Activated naive CD4-positive, alpha-beta T cell treated with anti-CD3 and anti-CD28 coated beads for 36 hours (primary cell): ENCODE results near the gene ULK2. TPM values are rescaled to one million over a fixed set of nuclear protein-coding genes. Genes with fewer than 3 reads are reported as not detected.

Source experiments
- CTCF ChIA-PET: fragments of 350-600 bp; sonication (Branson Sonifier 250); formaldehyde crosslinking; loops from one replicate; lab custom pipeline; 2021; ENCODE audit warnings: antibody characterized with exemption; lab: Charles Lee
- DNase-seq: peaks from one replicate; pipeline ENCODE4 v3.0.0-alpha.2; 2020
- H3K27ac Mint-ChIP-seq: one replicate; pipeline ENCODE4 v1.8.0; 2021; ENCODE audit warnings: mild to moderate bottlenecking, mixed read lengths
- H3K27me3 Mint-ChIP-seq: one replicate; pipeline ENCODE4 v1.8.0; 2021; ENCODE audit warnings: low read depth, mixed read lengths
- H3K36me3 Mint-ChIP-seq: one replicate; pipeline ENCODE4 v1.8.0; 2021; ENCODE audit warnings: low read depth, mixed read lengths
- H3K4me1 Mint-ChIP-seq: one replicate; pipeline ENCODE4 v1.8.0; 2021; ENCODE audit warnings: low read depth, mixed read lengths
- H3K4me3 Mint-ChIP-seq: one replicate; pipeline ENCODE4 v1.8.0; 2021; ENCODE audit warnings: mild to moderate bottlenecking, moderate library complexity, mixed read lengths
- H3K9me3 Mint-ChIP-seq: one replicate; pipeline ENCODE4 v1.8.0; 2021; ENCODE audit warnings: mixed read lengths
- intact Hi-C: fragments of 100-400 bp; cut with micrococcal nuclease; formaldehyde crosslinking; loops from one replicate; pipeline ENCODE4 v1.15.1; 2023
- total RNA-seq, 2 experiments: library from RNA; stranded (reverse); gene quantifications; one replicate each; pipeline ENCODE4 v1.2.3, GENCODE V29; 2021

The ULK2 gene
- total RNA-seq, 2 experiments from 2014 or later: 10.2 to 10.3 TPM

DNA sequence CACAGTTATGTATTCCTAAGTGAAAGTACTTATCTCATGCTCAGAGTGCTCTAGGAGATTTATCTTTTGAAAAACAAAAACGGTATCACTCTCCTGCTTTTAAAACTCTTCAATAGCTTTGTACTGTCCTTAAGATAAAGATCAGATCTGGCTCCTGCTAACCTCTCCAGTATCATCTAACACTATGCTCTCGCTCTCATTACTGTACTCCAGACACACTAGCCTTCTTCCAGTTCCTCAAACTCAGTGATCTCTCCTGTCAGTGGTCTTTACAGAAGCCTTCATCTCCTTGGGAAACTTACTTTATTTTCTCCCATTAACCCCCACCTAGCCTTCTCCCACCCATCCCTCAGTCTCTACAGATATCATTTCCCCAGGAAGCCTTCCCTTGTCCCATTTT is 10.1 kb downstream of the ULK2 start:
- intact Hi-C loops: no loop called here
- H3K4me1 Mint-ChIP-seq: peaks cover 3% of the 10 kb centered on the region
- H3K9me3 Mint-ChIP-seq: no peaks in the 10 kb centered on the region
- no peaks in the 10 kb centered on the region for H3K27me3 Mint-ChIP-seq
- no peak overlapping the region for H3K4me3 Mint-ChIP-seq
- no peak overlapping the region for H3K27ac Mint-ChIP-seq
- H3K36me3 Mint-ChIP-seq: peaks cover 2% of the 10 kb centered on the region
- CTCF ChIA-PET: no interaction called here
- no peak for DNase-seq

DNA sequence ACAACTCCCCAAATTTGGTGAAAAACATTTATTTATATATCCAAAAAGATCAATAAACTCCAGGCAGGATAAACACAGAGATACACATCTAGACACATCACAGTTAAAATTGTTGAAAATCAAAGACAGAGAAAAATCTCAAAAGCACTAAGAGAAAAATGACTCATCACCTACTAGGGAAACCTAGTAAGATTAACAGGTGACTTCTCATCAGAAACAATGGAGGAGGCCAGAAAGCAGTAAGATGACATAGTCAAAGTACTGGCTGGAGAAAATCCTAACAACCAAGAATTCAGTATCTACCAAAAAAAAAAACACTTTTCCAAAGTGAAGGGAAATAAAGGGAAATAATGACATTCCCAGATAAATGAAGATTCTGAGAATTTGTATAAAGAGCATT is 33.8 kb downstream of the ULK2 start:
- Mint-ChIP-seq H3K4me1 (peaks cover 8% of the 10 kb centered on the region), H3K36me3 (peaks cover 24% of the 10 kb centered on the region), H3K27me3 (no peaks in the 10 kb centered on the region), H3K27ac (no peak overlapping the region), H3K4me3 (no peak overlapping the region), H3K9me3 (peaks cover 4% of the 10 kb centered on the region)
- CTCF ChIA-PET: no interaction called here
- DNase-seq: no peak
- intact Hi-C loops: no loop called here

DNA sequence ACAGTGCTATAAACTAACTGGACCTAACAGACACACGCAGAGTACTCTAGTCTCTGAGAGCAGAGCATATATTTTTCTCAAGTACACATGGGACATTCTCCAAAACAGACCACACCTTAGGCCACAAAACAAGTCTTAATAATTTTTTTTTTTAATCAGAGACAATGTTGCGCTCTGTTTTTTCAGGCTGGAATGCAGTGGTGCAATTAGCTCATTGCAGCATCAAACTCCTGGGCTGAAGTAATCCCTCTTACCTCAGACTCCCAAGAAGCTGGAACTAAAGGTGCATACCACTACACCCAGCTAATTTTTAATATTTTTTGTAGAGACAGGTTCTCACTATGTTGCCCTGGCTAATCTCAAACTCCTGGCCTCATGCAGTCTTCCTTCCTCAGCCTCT is 37.7 kb downstream of the ULK2 start:
- DNase-seq: no peak
- CTCF ChIA-PET: no interaction called here
- Mint-ChIP-seq H3K36me3 (peaks cover 21% of the 10 kb centered on the region), H3K27ac (no peak overlapping the region), H3K4me3 (no peak overlapping the region), H3K9me3 (peaks cover 4% of the 10 kb centered on the region), H3K4me1 (peaks cover 8% of the 10 kb centered on the region), H3K27me3 (no peaks in the 10 kb centered on the region)
- intact Hi-C loops: no loop called here

DNA sequence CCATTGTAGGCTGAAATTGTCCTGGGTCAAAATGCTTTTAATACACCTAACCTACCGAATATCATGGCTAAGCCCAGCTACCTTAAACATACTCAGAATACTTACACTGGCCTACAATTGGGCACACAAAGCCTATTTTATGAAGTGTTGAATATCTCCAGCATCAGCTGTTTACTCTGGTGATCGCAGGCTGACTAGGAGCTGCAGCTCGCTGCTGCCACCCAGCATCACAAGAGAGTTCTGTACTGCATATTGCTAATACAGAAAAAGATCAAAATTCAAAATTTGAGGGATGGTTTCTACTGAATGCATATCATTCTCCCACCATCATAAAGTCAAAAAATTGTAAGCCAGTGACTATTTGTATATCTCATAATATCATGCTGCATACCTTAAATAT is 55.3 kb downstream of the ULK2 start:
- H3K36me3 Mint-ChIP-seq: peaks cover 20% of the 10 kb centered on the region
- no peak overlapping the region for H3K4me3 Mint-ChIP-seq
- H3K27ac Mint-ChIP-seq: no peak overlapping the region
- intact Hi-C loops: loop anchor here (2.0 kb wide), 1 partner anchor 40 kb away; no protein-coding TSS in a partner anchor
- CTCF ChIA-PET: no interaction called here
- peak; percentile 37 for DNase-seq
- H3K4me1 Mint-ChIP-seq: no peaks in the 10 kb centered on the region
- H3K27me3 Mint-ChIP-seq: no peaks in the 10 kb centered on the region
- no peaks in the 10 kb centered on the region for H3K9me3 Mint-ChIP-seq

DNA sequence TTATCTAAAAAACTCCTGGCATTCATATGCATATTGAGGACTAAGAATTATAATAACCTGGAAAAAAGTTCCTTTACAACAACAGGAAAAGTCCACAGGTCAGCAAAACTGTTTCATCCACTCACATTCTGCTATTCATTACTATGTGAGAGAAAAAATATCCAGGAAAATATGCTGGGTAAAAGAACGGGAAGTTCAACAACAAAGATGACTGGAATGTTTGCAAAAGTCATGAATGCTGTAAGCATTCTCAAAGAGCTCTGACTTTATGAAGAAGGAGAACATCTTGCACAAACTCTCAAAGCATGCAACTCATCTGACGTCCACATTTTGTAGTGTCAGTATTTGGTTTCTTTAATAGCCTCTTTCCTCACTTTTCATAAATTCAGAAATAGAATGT is 62.7 kb downstream of the ULK2 start:
- H3K9me3 Mint-ChIP-seq: no peaks in the 10 kb centered on the region
- intact Hi-C loops: no loop called here
- CTCF ChIA-PET: no interaction called here
- no peak overlapping the region for H3K27ac Mint-ChIP-seq
- no peaks in the 10 kb centered on the region for H3K27me3 Mint-ChIP-seq
- DNase-seq: no peak
- H3K36me3 Mint-ChIP-seq: peaks cover 16% of the 10 kb centered on the region
- peaks cover 23% of the 10 kb centered on the region for H3K4me1 Mint-ChIP-seq
- no peak overlapping the region for H3K4me3 Mint-ChIP-seq

DNA sequence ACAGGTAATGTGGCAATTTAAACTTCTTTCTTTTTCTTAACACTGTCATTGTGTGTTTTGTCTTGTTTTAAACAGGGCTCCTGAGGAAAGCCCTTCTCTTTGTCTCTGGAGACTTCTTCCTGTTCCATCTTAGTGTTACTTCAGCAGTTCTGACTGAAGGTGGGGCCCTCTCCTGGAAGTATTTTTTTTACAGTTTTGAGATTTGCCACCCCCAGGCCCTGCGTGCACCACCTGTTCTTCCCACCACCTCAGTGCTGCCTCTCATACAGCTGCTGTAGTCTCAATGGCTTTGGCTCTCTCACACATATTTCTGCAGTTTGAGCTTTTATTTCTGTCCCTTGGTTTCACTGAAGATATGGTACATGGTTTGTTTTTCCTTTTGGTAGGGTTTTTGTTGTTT is 67.2 kb downstream of the ULK2 start:
- H3K27me3 Mint-ChIP-seq: no peaks in the 10 kb centered on the region
- peaks cover 37% of the 10 kb centered on the region for H3K36me3 Mint-ChIP-seq
- peak; percentile 42 for DNase-seq
- peaks cover 13% of the 10 kb centered on the region for H3K4me1 Mint-ChIP-seq
- H3K4me3 Mint-ChIP-seq: no peak overlapping the region
- CTCF ChIA-PET: interaction anchor here (0.8 to 1.2 kb wide), 3 partner anchors 34 to 38 kb away, joined by 4 to 7 read pairs (median 5); no protein-coding TSS in a partner anchor
- intact Hi-C loops: loop anchor here (2.0 kb wide), 1 partner anchor 28 kb away; no protein-coding TSS in a partner anchor
- H3K27ac Mint-ChIP-seq: peak overlapping the region; percentile 69
- H3K9me3 Mint-ChIP-seq: peaks cover 12% of the 10 kb centered on the region

DNA sequence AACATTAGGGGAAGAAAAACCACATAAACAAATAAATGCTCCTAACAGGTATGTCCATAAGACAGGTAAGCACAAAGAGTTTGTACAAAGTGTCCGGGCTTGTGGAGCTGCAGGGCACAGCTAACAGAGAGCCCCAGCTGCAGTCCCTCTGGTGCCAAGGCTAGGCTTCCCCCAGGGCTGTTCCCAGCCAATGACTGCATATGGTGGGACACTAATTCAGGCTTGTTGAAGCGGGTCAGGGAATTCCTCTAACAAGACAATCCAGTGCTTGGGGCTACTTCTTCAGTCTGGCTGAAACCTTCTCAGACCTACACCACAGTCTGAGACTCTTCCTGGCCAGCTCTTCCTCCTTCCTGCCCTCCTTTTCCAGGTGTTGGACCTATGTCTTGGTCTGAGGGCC is 67.9 kb downstream of the ULK2 start:
- Mint-ChIP-seq H3K27ac (no peak overlapping the region), H3K27me3 (no peaks in the 10 kb centered on the region), H3K4me3 (no peak overlapping the region), H3K4me1 (peaks cover 9% of the 10 kb centered on the region), H3K36me3 (peaks cover 43% of the 10 kb centered on the region), H3K9me3 (peaks cover 12% of the 10 kb centered on the region)
- DNase-seq: no peak
- intact Hi-C loops: loop anchor here (2.0 kb wide), 1 partner anchor 27 kb away; no protein-coding TSS in a partner anchor
- CTCF ChIA-PET: no interaction called here

DNA sequence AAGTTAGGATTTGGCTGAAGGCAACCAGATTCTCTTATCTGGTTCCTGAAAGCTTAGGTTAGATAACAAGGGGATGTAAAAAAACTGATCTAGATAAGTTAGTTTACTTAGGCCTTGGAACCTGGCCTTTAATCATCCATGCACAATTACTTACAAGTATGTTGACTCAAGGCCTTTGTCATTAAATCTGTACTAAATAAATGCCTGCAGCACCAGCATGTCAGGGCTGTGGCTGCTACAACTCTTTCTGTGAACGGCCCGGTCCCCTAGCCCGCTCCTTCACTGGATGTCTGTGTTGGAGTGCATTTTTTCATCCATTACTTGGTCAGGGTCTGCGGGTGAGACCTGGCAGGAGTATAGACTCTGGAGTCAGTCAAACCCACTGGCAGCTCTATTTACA is 71.3 kb downstream of the ULK2 start:
- no peak overlapping the region for H3K27ac Mint-ChIP-seq
- intact Hi-C loops: no loop called here
- CTCF ChIA-PET: interaction anchor here (1.1 kb wide), 1 partner anchor 9 kb away, joined by 5 read pairs; no protein-coding TSS in a partner anchor

DNA sequence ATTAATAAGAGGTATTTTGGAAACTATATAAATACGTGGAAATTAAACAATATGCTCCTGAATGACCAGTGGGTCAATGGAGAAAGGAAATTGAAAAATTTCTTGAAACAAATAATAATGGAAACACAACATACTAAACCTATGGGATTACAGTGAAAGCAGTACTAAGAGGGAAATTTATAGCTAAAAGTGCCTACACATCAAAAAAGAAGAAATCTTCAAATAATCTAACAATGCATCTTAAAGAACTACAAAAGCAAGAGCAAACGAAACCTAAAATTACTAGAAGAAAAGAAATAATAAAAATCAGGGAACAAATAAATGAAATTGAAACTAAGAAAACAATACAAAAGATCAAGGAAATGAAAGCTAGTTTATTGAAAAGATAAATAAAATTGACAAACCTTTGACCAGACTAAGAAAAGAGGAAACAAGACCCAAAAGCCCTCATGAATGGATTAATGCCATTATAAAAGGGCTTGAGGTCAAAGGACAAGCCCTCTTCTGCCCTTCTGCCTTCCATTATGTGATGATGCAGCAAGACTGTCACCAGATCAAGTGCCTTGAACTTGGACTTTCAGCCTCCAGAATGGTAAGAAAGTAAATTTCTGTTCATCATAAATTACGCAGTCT is 75.7 kb downstream of the ULK2 start:
- no peaks in the 10 kb centered on the region for H3K27me3 Mint-ChIP-seq
- peaks cover 4% of the 10 kb centered on the region for H3K4me1 Mint-ChIP-seq
- H3K27ac Mint-ChIP-seq: no peak overlapping the region
- CTCF ChIA-PET: no interaction called here
- no peak overlapping the region for H3K4me3 Mint-ChIP-seq
- H3K36me3 Mint-ChIP-seq: peaks cover 74% of the 10 kb centered on the region
- DNase-seq: no peak
- H3K9me3 Mint-ChIP-seq: peaks cover 9% of the 10 kb centered on the region
- intact Hi-C loops: no loop called here

More for the DNA sequence above, 71.3 kb downstream of the ULK2 start:
- Mint-ChIP-seq H3K27me3 (no peaks in the 10 kb centered on the region), H3K4me3 (no peak overlapping the region), H3K4me1 (peaks cover 9% of the 10 kb centered on the region), H3K9me3 (peaks cover 12% of the 10 kb centered on the region), H3K36me3 (peaks cover 71% of the 10 kb centered on the region)
- DNase-seq: no peak

DNA sequence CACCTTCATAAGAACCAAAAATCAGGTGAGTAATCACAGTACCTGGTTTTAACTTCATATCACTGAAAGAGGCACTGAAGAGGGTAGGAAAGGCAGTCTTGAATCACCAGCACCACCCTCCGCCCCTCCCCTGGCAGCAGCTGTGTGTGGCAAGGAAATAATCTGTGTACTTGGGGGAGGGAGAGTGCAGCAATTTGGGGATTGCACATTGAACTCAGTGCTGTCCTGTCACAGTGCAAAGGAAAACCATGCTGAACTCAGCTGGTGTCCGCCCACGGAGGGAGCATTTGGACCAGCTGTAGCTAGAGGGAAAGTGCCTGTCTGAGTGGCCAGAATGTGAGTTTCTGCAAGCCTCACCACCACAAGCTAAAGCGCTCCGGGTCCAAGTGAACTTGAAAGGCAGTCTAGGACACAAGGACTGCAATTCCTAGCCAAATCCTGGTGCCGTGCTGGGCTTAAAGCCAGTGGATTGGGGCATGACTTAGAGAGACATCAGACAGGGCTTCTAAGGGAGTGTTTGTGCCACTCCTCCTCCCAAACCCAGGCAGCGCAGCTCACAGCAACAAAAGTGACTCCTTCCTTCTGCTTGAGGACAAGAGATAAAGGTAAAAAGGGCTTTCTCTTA is 79.9 kb downstream of the ULK2 start:
- peaks cover 36% of the 10 kb centered on the region for H3K36me3 Mint-ChIP-seq
- H3K4me1 Mint-ChIP-seq: peaks cover 4% of the 10 kb centered on the region
- no peak overlapping the region for H3K4me3 Mint-ChIP-seq
- no peaks in the 10 kb centered on the region for H3K9me3 Mint-ChIP-seq
- no peaks in the 10 kb centered on the region for H3K27me3 Mint-ChIP-seq
- DNase-seq: peak; percentile 50
- CTCF ChIA-PET: interaction anchor here (1.4 kb wide), 1 partner anchor 9 kb away, joined by 5 read pairs; no protein-coding TSS in a partner anchor
- H3K27ac Mint-ChIP-seq: no peak overlapping the region
- intact Hi-C loops: no loop called here

DNA sequence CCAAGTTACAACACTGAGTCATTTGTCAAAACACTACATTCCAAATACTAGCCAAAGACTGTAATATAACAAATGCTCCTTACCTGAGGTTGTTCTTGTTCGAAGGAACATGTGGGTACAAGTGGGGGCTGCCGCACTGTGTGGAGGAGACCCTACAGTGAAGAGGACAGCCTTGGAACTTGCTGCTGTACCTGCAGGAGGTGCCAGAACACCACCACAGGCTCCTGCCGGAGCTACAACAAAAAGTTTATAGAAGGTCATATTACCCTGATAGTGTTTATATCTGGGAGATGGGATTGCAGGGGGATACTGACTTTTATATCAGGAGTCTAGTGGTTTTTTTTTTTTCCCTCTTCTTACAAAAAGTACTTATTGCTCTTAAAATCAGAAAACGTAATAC is 81.9 kb downstream of the ULK2 start:
- H3K4me3 Mint-ChIP-seq: no peak overlapping the region
- DNase-seq: no peak
- peaks cover 33% of the 10 kb centered on the region for H3K36me3 Mint-ChIP-seq
- H3K9me3 Mint-ChIP-seq: no peaks in the 10 kb centered on the region
- CTCF ChIA-PET: interaction anchor here (0.9 kb wide), 1 partner anchor 13 kb away, joined by 3 read pairs; no protein-coding TSS in a partner anchor
- no peaks in the 10 kb centered on the region for H3K27me3 Mint-ChIP-seq
- H3K27ac Mint-ChIP-seq: no peak overlapping the region
- peaks cover 4% of the 10 kb centered on the region for H3K4me1 Mint-ChIP-seq
- intact Hi-C loops: no loop called here

DNA sequence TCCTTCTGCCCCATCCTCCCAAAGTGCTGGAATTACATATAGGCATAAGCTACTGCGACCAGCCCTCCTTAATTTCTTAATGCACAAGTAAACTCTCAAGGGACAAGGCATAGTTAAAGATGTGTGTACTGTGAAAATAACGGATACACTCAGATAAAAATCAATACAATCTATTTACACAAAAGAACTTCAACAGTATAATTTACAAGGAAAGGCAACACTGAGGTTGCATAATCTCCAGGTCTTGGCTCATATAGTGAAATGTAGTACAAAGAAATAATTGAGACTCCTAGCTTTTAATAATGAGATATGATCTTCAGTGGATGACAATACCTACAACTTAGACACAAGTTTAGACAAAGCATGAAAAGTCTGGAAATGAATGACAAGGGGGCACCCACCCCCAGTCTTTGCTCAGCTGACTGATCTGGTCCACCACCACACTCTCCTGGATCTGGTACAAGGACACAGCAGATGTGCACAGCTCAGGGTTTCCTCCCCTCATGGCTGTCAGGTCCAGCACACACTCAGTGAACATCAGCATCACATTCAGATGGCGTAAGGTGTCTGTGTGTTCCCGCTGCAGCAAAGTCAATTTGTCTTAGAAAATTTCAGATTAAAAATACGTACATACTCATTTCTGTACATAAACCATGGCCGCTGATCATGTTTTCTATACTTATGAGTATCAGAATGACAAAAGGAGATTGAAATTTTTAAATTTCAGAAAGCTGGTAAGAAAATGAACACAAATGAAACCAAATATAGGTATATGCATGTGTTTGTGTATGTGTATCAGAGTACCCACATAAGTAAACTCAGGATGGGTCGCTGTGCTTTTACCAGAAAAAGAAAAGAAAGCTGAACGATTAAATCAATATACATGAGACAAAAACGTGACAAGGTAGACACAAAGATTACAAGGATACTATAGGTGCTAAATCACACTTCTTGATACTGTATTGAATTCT is 86.0 kb downstream of the ULK2 start:
- intact Hi-C loops: no loop called here

More for the DNA sequence above, 86.0 kb downstream of the ULK2 start:
- Mint-ChIP-seq H3K27ac (no peak overlapping the region), H3K27me3 (no peaks in the 10 kb centered on the region), H3K4me3 (no peak overlapping the region), H3K36me3 (peaks cover 15% of the 10 kb centered on the region), H3K9me3 (no peaks in the 10 kb centered on the region), H3K4me1 (peaks cover 4% of the 10 kb centered on the region)
- CTCF ChIA-PET: interaction anchor here (0.6 to 1.5 kb wide), 3 partner anchors 19 to 537 kb away, joined by 3 to 6 read pairs (median 4); no protein-coding TSS in a partner anchor
- DNase-seq: no peak
